ENCODE results near the gene PLCXD3. TPM values are rescaled to one million over a fixed set of nuclear protein-coding genes. Genes with fewer than 3 reads are reported as not detected.
"Not testable (repeated sequence)": the region's sequence is repeated elsewhere in the genome, so short reads cannot be mapped to it uniquely, and the experiment has no call there.

The PLCXD3 gene
- total RNA-seq, 1 experiment from 2014 or later: 0.11 TPM

DNA sequence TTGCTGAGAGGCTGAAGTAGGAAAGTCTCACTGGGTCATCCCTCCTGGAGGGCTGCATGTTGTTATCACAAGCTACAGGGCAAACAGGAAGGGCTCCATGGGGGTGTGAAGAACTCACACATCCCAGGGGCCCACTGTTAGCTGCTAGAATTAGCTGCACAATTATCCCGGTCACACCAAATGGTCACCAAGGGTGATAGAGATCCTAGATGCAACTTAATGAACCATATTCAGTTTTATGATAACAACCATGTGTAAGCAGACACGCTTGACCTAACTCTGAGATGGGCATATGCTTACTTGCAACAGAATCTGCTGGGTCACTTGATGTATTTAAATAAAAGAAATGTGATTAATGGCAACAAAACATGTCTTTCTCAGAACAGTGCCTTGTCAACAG is 153.6 kb downstream of the PLCXD3 start:
- no peak for DNase-seq (ENCODE audit: low read depth)

- DNase-seq (ENCODE audit: low read depth): no peak
Measured at GRCh38 chr5:41349846-41350245, 160.6 kb downstream of the PLCXD3 start.

- no peak for DNase-seq (ENCODE audit: low read depth)
Measured at GRCh38 chr5:41347569-41347968, 162.8 kb downstream of the PLCXD3 start.

DNA sequence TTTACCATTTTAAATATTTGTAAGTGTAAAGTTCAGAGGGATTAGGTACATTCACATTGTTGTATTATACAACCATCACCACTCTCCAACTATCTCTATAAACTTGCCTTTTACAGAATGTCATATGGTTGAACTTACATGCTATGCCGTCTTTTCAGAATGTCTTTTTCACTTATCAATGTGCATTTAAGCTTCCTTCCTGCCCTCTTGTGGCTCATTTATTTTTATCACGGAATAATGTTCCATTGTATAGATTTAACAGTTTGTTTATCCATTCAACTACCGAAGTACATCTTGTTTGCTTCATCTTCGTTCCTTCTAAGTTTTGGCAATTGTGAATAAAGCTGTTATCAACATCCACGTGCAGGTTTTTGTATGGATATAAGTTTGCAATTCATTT is 163.8 kb downstream of the PLCXD3 start:
- DNase-seq (ENCODE audit: low read depth): no peak

- no peak for DNase-seq (ENCODE audit: low read depth)
Measured at GRCh38 chr5:41345295-41345694, 165.1 kb downstream of the PLCXD3 start.

DNA sequence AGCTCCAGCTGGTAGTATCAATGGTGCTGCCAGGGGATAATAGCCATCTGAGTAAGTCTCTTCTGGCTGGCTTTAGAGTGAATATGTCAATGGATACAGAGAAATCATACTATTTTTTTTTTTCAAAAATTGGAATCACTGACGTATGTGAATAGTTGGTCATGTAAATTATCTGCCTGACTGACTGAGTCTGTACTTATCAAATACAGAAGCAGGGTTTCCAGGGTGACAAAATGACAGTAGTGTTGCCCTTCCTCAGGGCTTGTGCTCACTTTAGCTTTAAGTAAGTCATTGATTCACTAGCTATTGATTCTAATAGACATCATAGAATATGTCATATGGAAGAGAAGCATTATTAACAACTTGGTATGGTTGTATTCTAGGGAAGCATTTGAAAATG is 171.1 kb downstream of the PLCXD3 start:
- no peak for DNase-seq (ENCODE audit: low read depth)

DNA sequence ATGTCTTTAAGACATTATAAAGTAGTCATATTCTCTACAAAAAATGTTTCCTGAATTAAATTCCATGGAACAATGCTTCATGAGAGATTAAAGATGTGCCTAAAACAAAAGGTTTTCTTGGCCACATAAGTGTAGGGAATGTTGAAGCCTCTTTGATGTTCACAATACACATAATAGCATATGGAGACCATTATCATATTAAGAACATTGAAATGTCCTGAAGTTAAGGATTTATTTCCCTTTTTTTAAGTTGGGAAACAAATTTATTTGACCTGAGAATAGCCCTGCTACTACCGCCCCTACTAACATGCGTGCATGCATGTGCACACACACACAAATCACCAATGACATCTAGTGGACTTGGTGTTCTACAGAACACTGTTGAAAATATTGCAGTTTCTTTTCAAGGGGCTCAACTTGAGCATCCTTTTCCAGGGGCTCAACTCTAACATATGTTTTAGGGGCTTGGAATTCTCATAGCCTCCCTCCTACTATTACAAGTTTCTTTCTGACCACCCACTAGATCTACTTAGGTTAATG is 172.2 kb downstream of the PLCXD3 start:
- no peak for DNase-seq (ENCODE audit: low read depth)

- no peak for DNase-seq (ENCODE audit: low read depth)
Measured at GRCh38 chr5:41337724-41338123, 172.7 kb downstream of the PLCXD3 start.

DNA sequence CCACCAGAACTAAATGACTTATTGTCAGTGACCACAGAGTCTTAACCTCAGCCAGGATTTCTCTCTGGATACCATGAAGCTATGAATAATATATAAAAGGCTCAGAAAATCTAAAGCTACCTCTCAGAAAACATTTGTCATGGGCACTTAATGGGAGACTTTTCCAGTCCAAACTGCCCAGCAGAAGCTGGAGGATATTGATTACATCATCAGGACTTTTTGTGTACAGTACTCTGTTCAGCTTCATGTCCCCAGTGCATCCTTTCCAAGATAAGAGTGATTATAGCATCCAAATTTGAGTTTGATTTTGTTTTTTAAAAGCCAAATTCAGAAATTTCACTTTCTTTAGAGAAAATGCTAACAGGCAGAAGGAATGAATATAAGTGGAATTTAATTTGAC is 173.2 kb downstream of the PLCXD3 start:
- DNase-seq (ENCODE audit: low read depth): no peak

- no peak for DNase-seq (ENCODE audit: low read depth)
Measured at GRCh38 chr5:41336471-41336870, 173.9 kb downstream of the PLCXD3 start.

DNA sequence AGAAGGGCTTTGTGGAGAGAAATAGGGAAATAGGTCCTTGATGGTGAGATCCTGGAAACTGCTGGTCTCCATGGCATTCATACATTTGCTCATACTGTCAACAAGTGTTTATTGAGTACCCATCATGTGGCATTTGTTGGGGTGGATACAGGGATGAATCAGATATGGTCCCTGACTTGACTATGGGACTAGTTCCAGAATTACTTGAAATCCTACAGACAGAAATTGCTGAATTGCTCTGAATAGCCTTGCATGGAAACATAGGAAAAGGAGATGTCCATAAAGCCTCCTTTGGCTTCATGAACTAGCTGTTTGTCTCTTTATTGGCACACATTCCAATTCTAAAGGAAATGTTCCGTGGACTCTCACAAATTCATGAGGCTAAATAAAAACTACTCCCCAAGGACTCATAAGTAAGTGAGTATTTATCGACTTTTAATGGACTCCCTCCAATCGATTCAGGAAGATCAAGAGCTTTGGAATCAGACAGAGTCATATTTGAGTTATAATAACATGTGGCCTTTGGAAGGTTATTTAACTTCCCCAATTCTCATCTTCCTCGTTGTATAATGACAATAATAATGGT is 174.7 kb downstream of the PLCXD3 start:
- no peak for DNase-seq (ENCODE audit: low read depth)

DNA sequence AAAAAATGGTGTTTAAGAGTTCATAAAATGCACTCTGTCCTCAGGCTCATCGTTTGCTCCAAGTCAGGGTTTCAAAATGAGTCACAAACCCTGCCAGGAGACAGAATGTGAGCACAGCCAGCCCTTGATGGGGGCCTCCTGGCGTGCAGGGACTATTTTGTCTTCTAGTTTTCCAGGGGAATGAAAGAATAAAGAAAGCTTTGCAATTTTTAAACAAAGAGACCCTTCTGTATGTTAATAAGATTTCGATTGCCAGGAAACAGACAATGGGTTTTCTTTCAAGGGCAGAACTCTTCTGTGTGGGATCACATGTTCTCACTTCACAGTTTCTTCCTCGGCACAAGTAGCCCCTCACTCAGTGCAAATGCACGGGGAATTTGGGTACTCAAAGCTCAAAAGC is 175.6 kb downstream of the PLCXD3 start:
- no peak for DNase-seq (ENCODE audit: low read depth)

GRCh38 chr5:41334221-41334620 is 176.2 kb downstream of the PLCXD3 start:
- no peak for DNase-seq (ENCODE audit: low read depth)

DNA sequence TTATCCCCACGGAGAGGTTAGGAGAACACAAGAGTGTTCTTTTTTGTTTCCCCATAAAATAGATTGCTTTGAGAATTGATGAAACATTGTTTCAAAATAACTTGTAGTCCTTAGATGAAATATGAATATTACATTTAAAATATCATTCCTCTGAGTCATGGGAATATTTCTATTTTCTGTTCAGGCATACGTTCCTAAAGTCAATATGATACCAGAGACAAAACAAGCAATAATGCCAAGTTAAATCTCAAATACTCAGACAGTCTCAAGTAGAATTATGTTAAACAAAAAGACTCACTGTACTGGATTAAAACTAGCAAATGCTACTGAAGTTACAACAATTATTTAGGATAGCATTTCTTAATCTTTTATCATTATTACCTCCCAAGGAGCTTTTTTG is 185.3 kb downstream of the PLCXD3 start:
- no peak for DNase-seq (ENCODE audit: low read depth)

GRCh38 chr5:41322826-41323225 is 187.6 kb downstream of the PLCXD3 start:
- not testable (repeated sequence) for DNase-seq (ENCODE audit: low read depth)

DNA sequence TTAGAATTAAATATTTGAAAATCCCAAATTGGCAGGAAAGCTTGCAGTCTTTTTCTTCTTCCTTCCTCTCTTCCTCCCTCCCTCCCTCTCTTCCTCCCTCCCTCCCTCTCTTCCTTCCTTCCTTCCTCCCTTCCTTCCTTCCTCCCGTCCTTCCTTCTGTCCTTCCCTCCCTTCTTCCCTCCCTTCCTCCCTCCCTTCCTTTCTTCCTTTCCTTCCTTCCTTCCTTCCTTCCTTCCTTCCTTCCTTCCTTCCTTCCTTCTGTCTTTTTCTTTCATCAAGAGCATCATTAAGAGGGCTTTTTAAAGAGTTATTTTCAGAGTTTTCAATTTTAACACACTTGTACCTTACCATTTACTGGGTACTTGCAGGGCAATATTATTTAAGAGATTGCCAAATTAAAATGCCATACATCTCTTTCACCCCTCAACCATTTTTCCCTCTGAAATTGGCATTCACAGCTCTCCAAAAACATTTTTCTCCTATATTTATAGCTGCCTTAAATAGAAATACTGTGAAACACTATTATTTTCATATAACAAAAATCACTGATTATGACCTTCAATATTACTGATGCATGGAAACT is 197.8 kb downstream of the PLCXD3 start:
- DNase-seq (ENCODE audit: low read depth): no peak

- no peak for DNase-seq (ENCODE audit: low read depth)
Measured at GRCh38 chr5:41312066-41312465, 198.3 kb downstream of the PLCXD3 start.

GRCh38 chr5:41309275-41309674 is 201.1 kb downstream of the PLCXD3 start:
- DNase-seq (ENCODE audit: low read depth): no peak

GRCh38 chr5:41306005-41306404 is 204.4 kb downstream of the PLCXD3 start:
- DNase-seq (ENCODE audit: low read depth): no peak

DNA sequence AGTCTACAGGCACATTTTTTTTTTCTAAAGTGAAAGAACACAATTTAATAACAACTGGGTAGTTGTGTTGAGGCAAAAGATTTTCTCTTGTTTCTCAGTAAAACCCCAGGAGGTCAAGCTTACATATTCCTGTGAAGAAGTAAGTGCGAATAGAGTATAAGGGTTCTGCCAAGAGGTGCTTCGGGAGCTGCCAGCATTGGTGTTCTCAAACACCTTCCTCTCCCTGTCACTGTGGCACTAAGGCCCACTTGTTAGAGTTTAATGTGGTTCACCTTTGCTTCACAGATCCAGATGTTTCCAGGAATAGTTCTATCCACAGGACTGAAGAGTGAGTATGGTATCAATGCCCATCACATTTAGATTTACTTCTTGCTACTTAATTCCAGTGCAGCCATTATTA is 205.3 kb downstream of the PLCXD3 start:
- no peak for DNase-seq (ENCODE audit: low read depth)

GRCh38 chr5:41296066-41296465 is 214.3 kb downstream of the PLCXD3 start:
- no peak for DNase-seq (ENCODE audit: low read depth)

DNA sequence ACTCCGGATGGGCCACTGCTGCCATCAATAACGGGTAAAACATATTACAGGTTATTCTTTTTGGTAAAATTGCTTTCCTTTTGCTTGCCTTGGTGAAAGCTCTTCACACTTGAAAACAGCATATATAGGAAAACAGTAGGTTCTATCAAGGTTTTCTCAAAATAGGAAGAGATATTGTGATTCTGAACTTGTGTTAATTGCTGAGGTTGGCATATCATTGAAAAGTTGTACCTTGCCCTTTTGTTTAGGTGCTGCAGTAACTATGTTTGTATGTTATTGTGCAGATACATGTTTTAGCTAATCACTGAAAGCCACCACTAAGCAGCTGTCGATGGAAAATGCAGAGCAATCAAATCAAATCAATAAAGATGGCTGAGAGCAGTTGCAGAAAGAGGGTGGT is 219.1 kb downstream of the PLCXD3 start:
- DNase-seq (ENCODE audit: low read depth): no peak

DNA sequence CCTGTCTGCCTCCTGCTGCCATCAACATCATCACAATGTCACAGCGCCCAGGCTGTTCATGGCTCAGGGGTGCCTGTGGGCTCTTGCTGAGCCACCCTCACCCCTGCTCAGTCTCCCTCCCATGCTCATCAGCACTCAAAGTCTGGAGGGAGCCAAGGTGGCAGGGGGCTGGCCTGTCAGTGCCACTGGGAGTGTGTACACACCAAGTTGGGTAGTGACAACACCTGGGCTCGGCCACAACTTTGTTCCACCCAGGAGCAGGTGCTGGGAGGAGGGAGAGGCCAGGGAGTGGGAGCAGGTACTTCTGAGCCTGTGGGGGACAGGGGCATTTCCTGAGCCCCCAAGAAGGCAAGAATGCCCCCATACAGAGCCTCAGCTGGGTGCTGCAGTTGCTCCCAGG is 219.6 kb downstream of the PLCXD3 start:
- no peak for DNase-seq (ENCODE audit: low read depth)

All from LHCN-M2 (cell line).